ENCODE results near the gene CCDC24. TPM values are rescaled to one million over a fixed set of nuclear protein-coding genes. Genes with fewer than 3 reads are reported as not detected.

CCDC24 gene
- total RNA-seq, 1 donor from 2014 or later: 3.3 TPM

DNA sequence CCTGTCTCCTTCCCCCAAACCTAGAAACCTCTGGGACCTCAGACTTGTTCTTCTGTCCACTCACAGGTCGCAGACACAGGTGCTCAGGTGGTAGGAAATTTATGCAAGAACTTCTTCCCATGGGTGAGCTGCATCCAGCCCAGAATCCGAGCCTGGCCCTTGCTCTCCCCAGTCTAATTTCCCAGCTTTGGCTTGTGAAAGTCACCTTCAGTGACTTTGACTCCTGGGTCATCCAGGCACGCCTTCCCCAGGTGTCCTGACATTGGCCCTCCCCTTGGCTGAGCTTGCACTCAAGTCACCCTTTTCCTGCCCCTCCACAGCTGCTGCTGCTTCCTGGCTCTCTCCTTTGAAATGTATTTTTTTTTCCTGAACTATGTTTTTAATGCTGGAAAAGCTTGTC lies 38.0 kb upstream of the CCDC24 start:
- no peak for DNase-seq (ENCODE audit: low spot score)
- H4K20me1 ChIP-seq (ENCODE audit: low read depth): peaks cover 23% of the 10 kb centered on the region
- no peak overlapping the region for H3K4me3 ChIP-seq
- TF ChIP-seq, protein P1, sequence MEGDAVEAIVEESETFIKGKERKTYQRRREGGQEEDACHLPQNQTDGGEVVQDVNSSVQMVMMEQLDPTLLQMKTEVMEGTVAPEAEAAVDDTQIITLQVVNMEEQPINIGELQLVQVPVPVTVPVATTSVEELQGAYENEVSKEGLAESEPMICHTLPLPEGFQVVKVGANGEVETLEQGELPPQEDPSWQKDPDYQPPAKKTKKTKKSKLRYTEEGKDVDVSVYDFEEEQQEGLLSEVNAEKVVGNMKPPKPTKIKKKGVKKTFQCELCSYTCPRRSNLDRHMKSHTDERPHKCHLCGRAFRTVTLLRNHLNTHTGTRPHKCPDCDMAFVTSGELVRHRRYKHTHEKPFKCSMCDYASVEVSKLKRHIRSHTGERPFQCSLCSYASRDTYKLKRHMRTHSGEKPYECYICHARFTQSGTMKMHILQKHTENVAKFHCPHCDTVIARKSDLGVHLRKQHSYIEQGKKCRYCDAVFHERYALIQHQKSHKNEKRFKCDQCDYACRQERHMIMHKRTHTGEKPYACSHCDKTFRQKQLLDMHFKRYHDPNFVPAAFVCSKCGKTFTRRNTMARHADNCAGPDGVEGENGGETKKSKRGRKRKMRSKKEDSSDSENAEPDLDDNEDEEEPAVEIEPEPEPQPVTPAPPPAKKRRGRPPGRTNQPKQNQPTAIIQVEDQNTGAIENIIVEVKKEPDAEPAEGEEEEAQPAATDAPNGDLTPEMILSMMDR (IDR thresholded peaks at IDR 0.05): no peak
- no peak for TF ChIP-seq EZH2phosphoT487 (IDR thresholded peaks at IDR 0.05)
- no peak for TF ChIP-seq EZH2 (IDR thresholded peaks at IDR 0.05)
- no peak overlapping the region for H3K27ac ChIP-seq
- Mint-ChIP-seq H3K4me1 (peaks cover 15% of the 10 kb centered on the region), H3K27ac (no peak overlapping the region), H3K36me3 (peaks cover 11% of the 10 kb centered on the region), H3K4me3 (no peak overlapping the region), H3K9me3 (no peaks in the 10 kb centered on the region), H3K27me3 (ENCODE audit: insufficient read depth, low read depth) (no peaks in the 10 kb centered on the region)
- no peaks in the 10 kb centered on the region for H3K27me3 ChIP-seq
- H3F3A ChIP-seq (ENCODE audit: low read depth): peaks cover 17% of the 10 kb centered on the region
- H2AFZ ChIP-seq (replicated peaks): no peak overlapping the region
- peaks cover 7% of the 10 kb centered on the region for H3K79me2 ChIP-seq (ENCODE audit: low read depth)
- peaks cover 11% of the 10 kb centered on the region for H3K4me1 ChIP-seq
- no peak overlapping the region for H3K9ac ChIP-seq
- H3K9me3 ChIP-seq (ENCODE audit: low read depth): no peaks in the 10 kb centered on the region
- H3K4me2 ChIP-seq: peak overlapping the region; percentile 67
- no peaks in the 10 kb centered on the region for H3K36me3 ChIP-seq

DNA sequence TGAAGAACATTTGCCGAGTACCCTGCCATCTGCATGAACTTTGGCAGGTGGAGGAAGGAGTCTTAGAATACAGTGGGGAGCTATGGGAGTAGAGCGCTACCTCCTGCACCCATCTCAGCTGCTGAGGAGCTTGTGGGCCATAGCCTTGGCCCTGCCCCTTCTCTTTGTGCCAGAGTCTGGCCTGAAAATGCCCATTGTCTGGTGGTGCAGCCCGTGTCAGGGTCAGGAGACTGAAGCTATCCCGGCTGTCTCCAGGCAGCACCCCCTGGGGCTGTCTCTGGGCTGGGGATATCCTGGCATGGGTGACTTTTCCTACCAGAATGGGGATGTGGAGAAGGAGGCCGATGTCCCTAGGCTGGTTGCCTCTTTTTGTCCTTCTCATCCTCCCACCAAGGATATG lies 37.4 kb upstream of the CCDC24 start:
- no peaks in the 10 kb centered on the region for H3K9me3 Mint-ChIP-seq
- Histone ChIP-seq H2AFZ (replicated peaks) (no peak overlapping the region), H3K4me2 (no peak overlapping the region), H3K27me3 (no peaks in the 10 kb centered on the region), H3K4me3 (no peak overlapping the region), H4K20me1 (ENCODE audit: low read depth) (peaks cover 23% of the 10 kb centered on the region), H3K9me3 (ENCODE audit: low read depth) (no peaks in the 10 kb centered on the region), H3K27ac (no peak overlapping the region), H3K9ac (no peak overlapping the region), H3K4me1 (peaks cover 11% of the 10 kb centered on the region), H3K79me2 (ENCODE audit: low read depth) (peaks cover 7% of the 10 kb centered on the region), H3K36me3 (no peaks in the 10 kb centered on the region), H3F3A (ENCODE audit: low read depth) (peaks cover 17% of the 10 kb centered on the region)
- no peak for DNase-seq (ENCODE audit: low spot score)
- H3K27ac Mint-ChIP-seq: no peak overlapping the region
- H3K4me1 Mint-ChIP-seq: peaks cover 12% of the 10 kb centered on the region
- TF ChIP-seq EZH2 (IDR thresholded peaks at IDR 0.05) (no peak), EZH2phosphoT487 (IDR thresholded peaks at IDR 0.05) (no peak)
- TF ChIP-seq, protein P1 (IDR thresholded peaks at IDR 0.05): no peak
- H3K36me3 Mint-ChIP-seq: peaks cover 13% of the 10 kb centered on the region
- H3K4me3 Mint-ChIP-seq: no peak overlapping the region
- H3K27me3 Mint-ChIP-seq (ENCODE audit: insufficient read depth, low read depth): no peaks in the 10 kb centered on the region

DNA sequence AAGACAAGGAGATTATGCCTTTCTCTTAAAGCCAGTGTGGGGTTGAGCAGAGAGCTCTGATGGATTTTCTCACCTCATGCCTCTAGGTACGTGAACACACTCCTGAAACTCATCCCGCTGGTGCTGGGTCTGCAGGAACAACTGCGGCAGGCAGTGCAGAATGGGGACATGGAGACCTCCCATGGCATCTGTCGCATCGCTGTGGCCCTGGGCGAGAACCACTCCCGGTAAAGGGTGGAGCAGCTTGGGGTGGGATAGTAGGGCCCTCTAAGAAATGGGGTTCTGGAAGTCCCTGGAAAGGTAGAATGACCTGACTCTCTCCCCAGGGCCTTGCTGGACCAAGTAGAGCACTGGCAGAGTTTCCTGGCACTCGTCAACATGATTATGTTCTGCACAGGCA lies 35.2 kb upstream of the CCDC24 start:
- Histone ChIP-seq H3F3A (ENCODE audit: low read depth) (peaks cover 17% of the 10 kb centered on the region), H3K36me3 (no peaks in the 10 kb centered on the region), H3K4me3 (no peak overlapping the region), H2AFZ (replicated peaks) (no peak overlapping the region), H4K20me1 (ENCODE audit: low read depth) (peaks cover 23% of the 10 kb centered on the region), H3K9ac (no peak overlapping the region), H3K27ac (no peak overlapping the region), H3K4me1 (peaks cover 11% of the 10 kb centered on the region), H3K27me3 (no peaks in the 10 kb centered on the region), H3K9me3 (ENCODE audit: low read depth) (no peaks in the 10 kb centered on the region), H3K79me2 (ENCODE audit: low read depth) (peaks cover 7% of the 10 kb centered on the region), H3K4me2 (no peak overlapping the region)
- H3K4me3 Mint-ChIP-seq: no peak overlapping the region
- H3K27me3 Mint-ChIP-seq (ENCODE audit: insufficient read depth, low read depth): no peaks in the 10 kb centered on the region
- no peak for TF ChIP-seq EZH2 (IDR thresholded peaks at IDR 0.05)
- TF ChIP-seq EZH2phosphoT487 (IDR thresholded peaks at IDR 0.05): no peak
- TF ChIP-seq, protein P1 (IDR thresholded peaks at IDR 0.05): no peak
- H3K4me1 Mint-ChIP-seq: peaks cover 12% of the 10 kb centered on the region
- H3K36me3 Mint-ChIP-seq: peaks cover 10% of the 10 kb centered on the region
- DNase-seq (ENCODE audit: low spot score): no peak
- no peak overlapping the region for H3K27ac Mint-ChIP-seq
- H3K9me3 Mint-ChIP-seq: no peaks in the 10 kb centered on the region
